A549 (cell line): Measurements from ENCODE around the gene TOX2. TPM values are rescaled to one million over a fixed set of nuclear protein-coding genes. Genes with fewer than 3 reads are reported as not detected.

Experiments used
- ATAC-seq, 2 experiments: fragments of 200-7000 bp in 1 of 2; fragments of >200 bp in 1 of 2; cut with Nextera tagmentation in 1 of 2; cut with Tn5 transposase in 1 of 2; 3 replicates each; pipeline versions ENCODE4 v1.8.0 to v1.9.1; 2018 to 2020; ENCODE audit warnings: mild to moderate bottlenecking in 1 of 2, moderate library complexity in 1 of 2
- CTCF ChIA-PET: fragments of 300-600 bp; sonication (Branson Sonifier 250); formaldehyde crosslinking; extraction: SDS; loops from one replicate; lab custom pipeline; 2021; ENCODE audit warnings: antibody characterized with exemption, inconsistent platforms; lab: Yijun Ruan, JAX
- POLR2A ChIA-PET: fragments of 350-600 bp; formaldehyde crosslinking; extraction: SDS; loops from one replicate; lab custom pipeline; 2021; ENCODE audit warnings: antibody characterized with exemption, inconsistent platforms; lab: Yijun Ruan, JAX
- DNase-seq, 2 experiments: peaks; one replicate each; pipeline versions ENCODE4 v3.0.0 to v3.0.0-alpha.2; 2011 to 2016; ENCODE audit warnings: low read depth in 1 of 2, low spot score in 1 of 2
- FAIRE-seq: peaks from 2 replicates; lab custom pipeline; 2011; peaks lifted over from hg19 to GRCh38; lab: Jason Lieb, UNC
- H3K27ac ChIP-seq, 2 experiments: fragments of >200 bp; sonication (Bioruptor Twin); formaldehyde crosslinking; 3 replicates each; pipeline ENCODE4 v1.5.1; 2016 to 2017
- H3K4me1 ChIP-seq: fragments of >200 bp; sonication (Bioruptor Twin); formaldehyde crosslinking; 3 replicates; pipeline ENCODE4 v1.6.1; 2016
- H3K4me2 ChIP-seq: fragments of >200 bp; sonication (Bioruptor Twin); formaldehyde crosslinking; 3 replicates; pipeline ENCODE4 v1.6.1; 2016
- H3K4me3 ChIP-seq: fragments of >200 bp; sonication (Bioruptor Twin); formaldehyde crosslinking; 3 replicates; pipeline ENCODE4 v1.5.1; 2016
- H3K9me3 ChIP-seq: fragments of >200 bp; sonication (Bioruptor Twin); formaldehyde crosslinking; 3 replicates; pipeline ENCODE4 v1.6.1; 2016
- CBX8 ChIP-seq: fragments of 200-600 bp; sonication (generic); IDR thresholded peaks from 2 replicates; pipeline ENCODE4 v1.6.1; 2016
- E2F6 ChIP-seq: IDR thresholded peaks from 2 replicates; pipeline ENCODE4 v1.6.1; 2012; ENCODE audit warnings: low read depth, borderline replicate concordance
- ELK1 ChIP-seq: fragments of 150-350 bp; IDR thresholded peaks from 2 replicates; pipeline ENCODE4 v1.6.1; 2014; ENCODE audit warnings: low read depth, mild to moderate bottlenecking, low read length
- ESRRA ChIP-seq: fragments of 150-350 bp; IDR thresholded peaks from 2 replicates; pipeline ENCODE4 v1.6.1; 2014; ENCODE audit warnings: mild to moderate bottlenecking, low read length, borderline replicate concordance
- GATA3 ChIP-seq: IDR thresholded peaks from 2 replicates; pipeline ENCODE4 v1.6.1; 2012; ENCODE audit warnings: borderline replicate concordance
- HDAC2 ChIP-seq: fragments of 200-600 bp; sonication (generic); IDR thresholded peaks from 2 replicates; pipeline ENCODE4 v1.6.1; 2016
- HOXB13 ChIP-seq: fragments of 250-450 bp; sonication (Bioruptor Pico); IDR thresholded peaks from 2 replicates; pipeline ENCODE4 v1.5.0; 2020; ENCODE audit warnings: low read depth, mild to moderate bottlenecking, moderate library complexity
- HOXB5 ChIP-seq: fragments of 250-450 bp; sonication (Bioruptor Pico); IDR thresholded peaks from 2 replicates; pipeline ENCODE4 v1.5.0; 2020; ENCODE audit warnings: mild to moderate bottlenecking, moderate library complexity
- JUN ChIP-seq, 2 experiments: fragments of >200 bp; sonication (Bioruptor Twin); formaldehyde crosslinking; IDR thresholded peaks; 2 replicates in 1 of 2; 3 replicates in 1 of 2; pipeline ENCODE4 v1.6.1; 2016 to 2017
- JUNB ChIP-seq: fragments of >200 bp; sonication (Bioruptor Twin); formaldehyde crosslinking; IDR thresholded peaks from 2 replicates; pipeline ENCODE4 v1.6.1; 2016
- KDM5A ChIP-seq: fragments of 200-600 bp; sonication (generic); IDR thresholded peaks from 2 replicates; pipeline ENCODE4 v1.6.1; 2016; ENCODE audit warnings: antibody characterized with exemption, mild to moderate bottlenecking
- MAZ ChIP-seq: fragments of 150-350 bp; IDR thresholded peaks from 2 replicates; pipeline ENCODE4 v1.6.1; 2014; ENCODE audit warnings: antibody characterized with exemption, low read depth, low read length, borderline replicate concordance
- NPAS2 ChIP-seq: fragments of 250-450 bp; sonication (Bioruptor Pico); IDR thresholded peaks from 2 replicates; pipeline ENCODE4 v1.8.0; 2022; ENCODE audit warnings: mild to moderate bottlenecking, moderate library complexity, borderline replicate concordance
- RARB ChIP-seq: fragments of 250-450 bp; sonication (Bioruptor Pico); IDR thresholded peaks from 2 replicates; pipeline ENCODE4 v1.8.0; 2021; ENCODE audit warnings: mild to moderate bottlenecking, moderate library complexity
- RCOR1 ChIP-seq: fragments of 150-350 bp; IDR thresholded peaks from 2 replicates; pipeline ENCODE4 v1.6.1; 2014; ENCODE audit warnings: antibody characterized with exemption, low read length, low read depth
- RNF2 ChIP-seq: fragments of 200-600 bp; sonication (generic); IDR thresholded peaks from 2 replicates; pipeline ENCODE4 v1.6.1; 2016; ENCODE audit warnings: low read depth, mild to moderate bottlenecking, antibody characterized with exemption, moderate library complexity, borderline replicate concordance
- TFCP2L1 ChIP-seq: fragments of 250-450 bp; sonication (Bioruptor Pico); IDR thresholded peaks from 2 replicates; pipeline ENCODE4 v1.5.0; 2021; ENCODE audit warnings: mild to moderate bottlenecking
- ZC3H11A ChIP-seq: fragments of 450-650 bp; IDR thresholded peaks from 2 replicates; pipeline ENCODE4 v1.6.1; 2014; ENCODE audit warnings: antibody characterized with exemption, mild to moderate bottlenecking
- ZNF302 ChIP-seq: fragments of 250-450 bp; sonication (Bioruptor Pico); IDR thresholded peaks from 2 replicates; pipeline ENCODE4 v1.9.0; 2021; ENCODE audit warnings: inconsistent platforms, mild to moderate bottlenecking, moderate library complexity
- ZSCAN20 ChIP-seq: fragments of 250-450 bp; sonication (Bioruptor Pico); IDR thresholded peaks from 2 replicates; pipeline ENCODE4 v1.8.0; 2022; ENCODE audit warnings: mild to moderate bottlenecking, moderate library complexity
- WGBS: methylation state at CpG from one replicate; pipeline ENCODE4 v1.1.6; 2017; ENCODE audit errors: missing lambda C conversion rate; 5-methylcytosine and 5-hydroxymethylcytosine counted together
- polyA plus RNA-seq, 4 experiments: library from polyadenylated mRNA; depleted of rRNA in 3 of 4; stranded (reverse); fragments of >200 nt; fragmentation: RNase III in 1 of 4; extraction: RNeasy Plus Mini Kit Qiagen cat#74134 plus additional on column Dnase treatment in 1 of 4; gene quantifications; 2 replicates in 3 of 4; 3 replicates in 1 of 4; pipeline ENCODE4 v1.2.3, GENCODE V29; 2011 to 2017

Gene TOX2
- polyA plus RNA-seq, 2 of the 4 experiments (the other 2 are of a cell fraction) = 2.5 to 5.3 TPM

- peak overlapping the region in 1 of 2 experiments; percentile 37; a peak in 1 of 6 replicates for H3K27ac ChIP-seq
- CTCF ChIA-PET = no interaction called here
- no peak overlapping the region for H3K4me2 ChIP-seq
- POLR2A ChIA-PET = interaction anchor here (0.6 kb wide), 1 partner anchor 124 kb away, joined by 7 read pairs; no protein-coding TSS in a partner anchor
- TF ChIP-seq CBX8 (no peak), NPAS2 (CRISPR knock-in tag) (no peak), RNF2 (no peak), HOXB5 (CRISPR knock-in tag) (no peak), KDM5A (no peak), JUN (IDR thresholded peaks at IDR 0.05) (no peak), E2F6 (no peak), RARB (CRISPR knock-in tag) (no peak), HDAC2 (no peak), ZNF302 (no peak), ESRRA (no peak), TFCP2L1 (CRISPR knock-in tag) (no peak), ELK1 (no peak), JUNB (no peak), RCOR1 (no peak), GATA3 (no peak)
- 71% methylated on average over 7 of the region's 7 CpGs for WGBS
- H3K4me1 ChIP-seq = peaks cover 9% of the 10 kb centered on the region
- H3K9me3 ChIP-seq = no peaks in the 10 kb centered on the region
- no peak for FAIRE-seq
- no peak overlapping the region for H3K4me3 ChIP-seq
- ATAC-seq = no peak
- DNase-seq = no peak
These were observed 54.4 kb downstream of the TOX2 start for GRCh38 chr20:43969028-43969447.

- no peak overlapping the region for H3K4me3 ChIP-seq
- H3K4me1 ChIP-seq = peaks cover 6% of the 10 kb centered on the region
- DNase-seq = no peak
- no peak overlapping the region for H3K4me2 ChIP-seq
- TF ChIP-seq HOXB13 (CRISPR knock-in tag) = no peak
- TF ChIP-seq ZSCAN20 (CRISPR knock-in tag) = no peak
- TF ChIP-seq ZC3H11A = no peak
- TF ChIP-seq MAZ = no peak
- no peak for TF ChIP-seq CBX8
- TF ChIP-seq, all 56 proteins: peak for 0
- Histone ChIP-seq H3K27ac (peak overlapping the region in 1 of 2 experiments; percentile 37; a peak in 2 of 6 replicates), H3K9me3 (no peaks in the 10 kb centered on the region)
- ATAC-seq = no peak
- 69% methylated on average over 8 of the region's 8 CpGs for WGBS
- no peak for FAIRE-seq
- POLR2A ChIA-PET = interaction anchor here (0.6 kb wide), 1 partner anchor 124 kb away, joined by 7 read pairs; no protein-coding TSS in a partner anchor
- CTCF ChIA-PET = no interaction called here
These were observed 55.0 kb downstream of the TOX2 start for GRCh38 chr20:43969501-43970182.

GRCh38 chr20:43971267-43971666 lies 56.6 kb downstream of the TOX2 start:
- POLR2A ChIA-PET = no interaction called here
- no peak for FAIRE-seq
- H3K27ac ChIP-seq = no peak overlapping the region
- H3K9me3 ChIP-seq = peaks cover 2% of the 10 kb centered on the region; the same call in 2 of the 3 replicates
- WGBS = 92% methylated on average over 10 of the region's 10 CpGs
- TF ChIP-seq RARB (CRISPR knock-in tag) = no peak
- TF ChIP-seq, all 56 proteins: peak for 0
- DNase-seq (no peak), ATAC-seq (no peak)
- CTCF ChIA-PET = no interaction called here
- Histone ChIP-seq H3K4me2 (no peak overlapping the region), H3K4me3 (no peak overlapping the region), H3K4me1 (peaks cover 15% of the 10 kb centered on the region)
